Lower lobe of right lung (tissue), 2 donors: ENCODE results near the gene CDK1. TPM values are rescaled to one million over a fixed set of nuclear protein-coding genes. Genes with fewer than 3 reads are reported as not detected.
A peak's percentile ranks its signal among the peaks of the same experiment; 100 is the strongest.

Source experiments
- ATAC-seq, 2 donors: fragments of 200-7000 bp; cut with Tn5 transposase; one replicate each; pipeline ENCODE4 v1.9.1; 2020 to 2022; ENCODE audit warnings: mild to moderate bottlenecking in 2 of 2, moderate library complexity in 2 of 2
- DNase-seq: peaks from one replicate; pipeline ENCODE4 v3.0.0-alpha.2; 2020
- H3K27ac ChIP-seq: fragments of 200-600 bp; one replicate; pipeline ENCODE4 v1.8.0; 2022
- H3K27me3 ChIP-seq: fragments of 200-600 bp; one replicate; pipeline ENCODE4 v1.8.0; 2022; ENCODE audit warnings: low read depth
- H3K36me3 ChIP-seq: fragments of 200-600 bp; one replicate; pipeline ENCODE4 v1.8.0; 2022; ENCODE audit warnings: mild to moderate bottlenecking
- H3K4me1 ChIP-seq: fragments of 200-600 bp; one replicate; pipeline ENCODE4 v1.8.0; 2022
- H3K4me3 ChIP-seq: fragments of 200-600 bp; one replicate; pipeline ENCODE4 v1.8.0; 2022; ENCODE audit warnings: mild to moderate bottlenecking
- H3K9me3 ChIP-seq: fragments of 200-600 bp; one replicate; pipeline ENCODE4 v1.8.0; 2022
- CTCF ChIP-seq: fragments of 200-600 bp; IDR thresholded peaks from one replicate; pipeline ENCODE4 v1.8.0; 2022; ENCODE audit warnings: antibody characterized with exemption, mild to moderate bottlenecking
- intact Hi-C: fragments of 100-400 bp; cut with DNase I; formaldehyde crosslinking; loops from one replicate; pipeline ENCODE4 v1.11.0; 2022
- total RNA-seq: library from RNA; stranded (reverse); fragmentation: NEBNext Ultra II Directional; extraction: Animal tissue kit (Norgen Biotek cat#: 25700); gene quantifications from one replicate; pipeline ENCODE4 v1.2.1, GENCODE V29; 2021
- donor health status: DM: no; HTN: yes; CAD: no; lungs with severe emphysema.

CDK1 gene
- total RNA-seq, 1 donor from 2014 or later = 4.3 TPM

- intact Hi-C loops = no loop called here
- ATAC-seq = peak; percentile 4 to 25
- no peaks in the 10 kb centered on the region for H3K27me3 ChIP-seq
- H3K9me3 ChIP-seq = no peaks in the 10 kb centered on the region
- no peak for DNase-seq
- H3K27ac ChIP-seq = no peak overlapping the region
- peaks cover 16% of the 10 kb centered on the region for H3K4me1 ChIP-seq
- no peak for TF ChIP-seq CTCF
- H3K4me3 ChIP-seq = peak overlapping the region; percentile 57
- no peaks in the 10 kb centered on the region for H3K36me3 ChIP-seq
Measured at GRCh38 chr10:60777696-60778213, 523 bp upstream of the CDK1 start.

GRCh38 chr10:60778971-60779796 is 906 bp downstream of the CDK1 start:
- peak; percentile 26 to 39 for ATAC-seq

GRCh38 chr10:60781661-60782060 is 3.4 kb downstream of the CDK1 start:
- no peak for ATAC-seq
- Histone ChIP-seq H3K27ac (no peak overlapping the region), H3K36me3 (no peaks in the 10 kb centered on the region), H3K27me3 (no peaks in the 10 kb centered on the region), H3K4me1 (peaks cover 16% of the 10 kb centered on the region), H3K4me3 (no peak overlapping the region), H3K9me3 (no peaks in the 10 kb centered on the region)
- intact Hi-C loops = no loop called here
- no peak for DNase-seq
- no peak for TF ChIP-seq CTCF

More at GRCh38 chr10:60778971-60779796, 906 bp downstream of the CDK1 start:
- no peak for DNase-seq
- H3K36me3 ChIP-seq = no peaks in the 10 kb centered on the region
- intact Hi-C loops = no loop called here
- no peak overlapping the region for H3K27ac ChIP-seq
- peak overlapping the region; percentile 57 for H3K4me3 ChIP-seq
- H3K27me3 ChIP-seq = no peaks in the 10 kb centered on the region
- no peak for TF ChIP-seq CTCF
- H3K4me1 ChIP-seq = peaks cover 16% of the 10 kb centered on the region
- H3K9me3 ChIP-seq = no peaks in the 10 kb centered on the region

- H3K4me3 ChIP-seq = no peak overlapping the region
- H3K36me3 ChIP-seq = no peaks in the 10 kb centered on the region
- ATAC-seq (no peak), DNase-seq (no peak)
- H3K27ac ChIP-seq = no peak overlapping the region
- no peaks in the 10 kb centered on the region for H3K27me3 ChIP-seq
- intact Hi-C loops = no loop called here
- H3K4me1 ChIP-seq = peaks cover under 1% of the 10 kb centered on the region
- no peak for TF ChIP-seq CTCF
- H3K9me3 ChIP-seq = no peaks in the 10 kb centered on the region
Measured at GRCh38 chr10:60784641-60785040, 6.4 kb downstream of the CDK1 start.

GRCh38 chr10:60788544-60788943 is 10.3 kb downstream of the CDK1 start:
- Histone ChIP-seq H3K9me3 (no peaks in the 10 kb centered on the region), H3K27ac (no peak overlapping the region), H3K4me1 (no peaks in the 10 kb centered on the region), H3K27me3 (no peaks in the 10 kb centered on the region), H3K4me3 (no peak overlapping the region), H3K36me3 (no peaks in the 10 kb centered on the region)
- intact Hi-C loops = no loop called here
- no peak for ATAC-seq
- DNase-seq = no peak
- TF ChIP-seq CTCF = no peak
